DLD1 (cell line): ENCODE measurements around the gene FBLN1.

Source experiments
- in situ Hi-C: cut with HindIII; loops from 2 replicates; pipeline ENCODE4 v1.10.0; 2017; ENCODE audit warnings: low sequenced_read_pairs

Gene FBLN1

DNA sequence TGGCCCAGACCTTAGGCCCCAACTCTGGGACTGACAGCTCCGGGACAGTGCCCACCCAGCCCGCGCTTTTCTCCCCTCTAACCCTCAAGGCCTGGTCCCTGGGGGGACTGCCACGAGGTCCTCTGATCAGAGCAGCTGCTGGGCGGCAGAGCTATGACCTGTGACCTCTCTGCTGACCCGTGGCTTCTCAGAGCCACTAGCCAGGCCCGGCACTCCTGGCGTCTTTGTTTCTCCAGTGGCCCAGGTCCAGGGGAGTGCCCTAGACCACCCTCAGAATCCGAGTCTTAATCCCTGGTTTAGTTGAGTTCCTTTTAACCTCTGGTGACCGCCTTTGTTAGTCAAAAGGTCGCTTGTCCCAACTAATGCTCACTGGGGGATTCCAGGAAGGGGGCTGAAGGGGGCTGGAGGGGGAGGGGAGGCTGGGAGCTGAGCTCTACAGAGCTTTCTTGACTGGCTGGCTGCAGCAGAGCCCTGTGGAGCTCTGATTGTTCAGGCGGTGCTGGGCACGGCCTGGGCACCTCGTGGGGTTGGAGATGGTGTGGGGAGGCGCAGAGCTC is 1.2 kb downstream of the FBLN1 start:
- in situ Hi-C loops = no loop called here

DNA sequence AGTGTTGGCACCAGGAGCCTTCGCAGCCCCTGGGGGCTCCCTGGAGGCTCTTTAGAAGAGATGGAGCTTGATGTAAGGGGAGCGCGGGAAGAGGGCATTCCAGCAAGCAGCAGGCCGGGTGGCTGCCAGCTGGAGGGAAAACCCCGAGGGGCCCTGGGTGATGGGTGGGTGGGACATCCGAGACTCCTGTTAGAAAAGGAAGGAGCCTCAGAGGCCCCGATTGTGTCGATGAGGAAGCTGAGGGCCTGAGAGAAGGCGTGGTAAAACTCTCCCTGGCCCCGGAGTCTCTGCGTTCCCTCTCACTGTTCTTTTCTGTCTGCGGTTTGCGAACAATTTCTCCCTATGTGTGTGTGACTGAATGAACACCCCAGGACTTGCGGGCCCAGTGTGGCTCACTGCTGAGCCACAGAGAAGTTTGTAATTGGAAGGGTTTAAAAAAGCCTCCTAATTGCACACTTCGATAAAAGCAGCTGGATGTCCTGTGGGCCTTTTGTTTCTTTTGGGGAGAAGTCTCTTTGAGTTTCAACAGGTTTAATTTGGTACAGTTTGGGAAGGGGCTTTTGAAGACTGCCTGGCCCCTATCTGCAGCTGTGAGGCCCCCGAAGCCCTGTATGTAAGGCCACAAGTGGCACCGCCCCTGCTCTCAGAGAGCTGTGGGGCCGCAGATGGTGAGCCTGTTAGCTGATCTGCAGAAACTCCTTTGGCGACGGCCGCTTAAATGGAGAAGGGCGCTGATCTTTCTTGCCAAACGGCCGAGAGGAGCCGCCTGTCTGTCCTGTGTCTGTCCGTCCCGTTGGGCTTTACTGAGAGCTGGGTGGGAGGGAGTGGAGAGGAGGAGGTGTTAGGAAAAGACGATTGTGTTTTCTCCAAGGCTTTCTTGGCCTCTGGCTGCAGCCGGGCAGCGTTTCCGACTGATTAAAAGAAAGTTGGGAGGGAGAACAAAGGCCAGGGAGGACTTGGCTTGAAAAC is 2.0 kb downstream of the FBLN1 start:
- in situ Hi-C loops = no loop called here

DNA sequence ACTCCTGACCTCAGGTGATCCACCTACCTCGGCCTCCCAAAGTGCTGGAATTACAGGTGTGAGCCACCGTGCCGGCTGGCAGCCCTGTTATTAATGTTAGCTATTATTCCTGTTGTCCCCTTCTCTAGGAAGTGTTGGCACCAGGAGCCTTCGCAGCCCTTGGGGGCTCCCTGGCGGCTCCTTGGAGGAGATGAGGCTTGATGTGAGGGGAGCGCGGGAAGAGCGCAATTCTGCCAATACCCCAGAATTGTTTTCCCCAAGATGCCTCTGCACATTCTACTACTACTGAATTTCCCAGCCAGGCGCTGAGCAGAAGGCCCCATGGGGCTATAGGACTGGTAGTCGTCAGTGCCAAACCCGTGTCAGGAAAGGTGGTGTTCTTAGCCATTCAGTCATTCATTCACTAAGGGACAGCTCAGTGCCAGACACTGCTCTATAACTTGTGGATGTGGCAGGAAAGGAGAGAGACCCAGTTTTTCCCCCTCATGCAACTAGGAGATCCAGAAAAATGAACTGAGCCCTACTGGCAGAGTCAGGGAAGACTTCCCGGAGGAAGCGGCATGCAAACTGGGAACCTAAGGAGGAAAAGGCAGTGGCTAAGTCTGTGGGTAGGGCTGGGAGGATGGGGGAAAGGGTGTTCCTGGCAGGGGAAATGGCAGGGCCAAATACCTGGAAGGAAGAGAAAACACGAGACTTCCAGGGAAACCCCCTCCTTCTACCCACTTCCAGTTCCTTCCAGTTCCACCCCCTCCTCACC is 3.5 kb downstream of the FBLN1 start:
- in situ Hi-C loops = no loop called here

DNA sequence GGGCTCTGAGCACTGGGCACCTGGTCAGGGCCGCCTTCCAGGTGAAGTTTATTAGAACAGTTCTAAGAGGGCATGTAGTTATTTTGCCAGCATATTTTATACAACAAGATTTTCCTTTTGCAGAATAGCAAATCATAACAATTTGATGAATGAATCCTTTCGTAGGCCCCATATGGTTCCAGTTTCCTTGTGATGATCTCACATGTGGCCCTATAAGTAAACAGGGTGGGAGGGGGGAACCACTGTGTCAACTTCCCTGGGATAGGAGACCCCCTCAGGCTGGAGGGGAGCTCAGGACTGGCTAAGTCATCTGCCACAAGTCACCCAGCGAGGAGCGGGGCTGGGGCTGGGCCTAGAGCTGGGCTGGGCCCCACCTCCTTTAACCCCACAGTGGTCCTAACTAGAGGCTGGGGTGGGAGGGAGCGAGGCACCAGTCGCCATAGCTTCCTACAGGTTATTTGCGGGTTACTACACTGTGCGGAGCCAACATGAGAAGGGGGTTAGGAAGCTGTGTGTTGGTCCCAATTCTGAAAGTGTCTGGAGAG is 4.2 kb downstream of the FBLN1 start:
- in situ Hi-C loops = no loop called here

DNA sequence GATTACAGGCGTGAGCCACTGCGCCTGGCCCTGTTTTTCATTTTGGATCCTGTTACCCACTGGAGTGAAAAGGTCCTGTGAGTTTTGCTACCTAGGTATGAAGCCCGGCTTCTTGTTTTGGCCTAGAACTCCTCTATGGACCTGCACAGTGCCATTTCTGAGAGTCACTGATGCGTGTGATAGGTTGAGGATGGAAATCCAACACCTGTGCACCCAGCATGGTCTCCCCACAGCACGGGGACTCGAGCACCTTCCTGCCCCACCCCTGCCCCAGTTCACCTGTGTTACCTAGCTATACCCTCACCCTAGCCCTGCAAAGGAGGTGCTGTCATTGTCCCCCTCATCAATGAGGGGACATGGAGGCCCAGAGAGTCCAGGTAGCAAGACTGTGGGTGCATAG is 5.1 kb downstream of the FBLN1 start:
- in situ Hi-C loops = no loop called here

DNA sequence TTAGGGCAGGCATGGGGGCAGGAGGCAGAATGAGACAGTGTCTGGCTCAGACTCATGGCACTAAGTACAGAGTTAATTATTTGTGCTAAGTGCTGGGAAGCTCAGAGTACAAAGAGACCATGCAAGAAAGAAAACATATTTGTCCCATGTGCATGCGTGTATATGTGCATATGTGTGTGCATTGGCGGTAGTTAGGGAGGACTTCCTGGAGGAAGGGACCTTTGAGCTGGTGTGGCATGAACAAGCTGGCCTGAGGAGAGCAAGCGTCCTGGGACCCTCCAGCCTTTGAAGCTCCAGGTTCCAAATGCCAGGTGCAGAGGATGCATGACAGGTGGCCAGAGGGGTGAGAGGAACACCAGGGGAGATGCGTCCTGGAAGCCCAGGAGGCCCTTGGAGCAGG is 6.1 kb downstream of the FBLN1 start:
- in situ Hi-C loops = no loop called here

DNA sequence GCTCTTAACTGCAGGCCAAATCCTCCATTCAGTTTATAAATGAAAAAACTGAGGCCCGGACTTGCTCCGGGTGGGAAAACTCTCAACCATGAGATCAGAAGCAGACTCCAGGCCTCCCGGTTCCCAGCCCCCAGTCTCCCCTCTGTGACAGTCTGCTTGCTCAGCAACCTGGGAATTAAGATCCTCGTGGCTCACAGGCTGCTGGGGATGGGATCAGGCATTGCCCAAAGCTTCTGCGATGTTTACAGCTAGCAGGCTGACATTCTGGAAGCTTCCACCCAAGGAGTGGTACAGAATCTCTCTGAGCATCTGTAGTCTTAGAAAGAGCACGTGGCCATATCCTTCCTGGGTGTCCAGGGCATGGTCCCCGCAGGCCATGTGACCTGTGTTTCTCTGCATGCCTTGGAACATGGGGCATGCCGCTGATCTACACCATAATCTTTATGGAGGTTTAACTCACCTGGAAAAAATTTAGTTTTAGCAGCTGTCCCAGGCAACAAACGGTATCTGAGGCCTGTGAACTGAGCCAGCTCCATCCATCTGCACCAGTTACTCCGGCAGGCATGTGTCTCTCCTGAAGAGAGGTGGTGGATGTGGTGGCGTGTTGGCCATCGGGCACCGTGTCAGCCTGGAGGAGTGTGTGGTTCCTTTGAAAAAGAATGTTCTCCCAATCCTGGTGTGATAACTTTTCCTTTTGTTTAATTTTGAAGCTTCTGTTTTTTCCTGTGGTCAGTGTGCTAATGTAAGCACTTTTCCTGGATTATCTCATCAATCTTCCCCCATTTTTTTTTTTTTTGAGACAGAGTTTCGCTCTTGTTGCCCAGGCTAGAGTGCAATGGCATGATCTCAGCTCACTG is 7.9 kb downstream of the FBLN1 start:
- in situ Hi-C loops = no loop called here

DNA sequence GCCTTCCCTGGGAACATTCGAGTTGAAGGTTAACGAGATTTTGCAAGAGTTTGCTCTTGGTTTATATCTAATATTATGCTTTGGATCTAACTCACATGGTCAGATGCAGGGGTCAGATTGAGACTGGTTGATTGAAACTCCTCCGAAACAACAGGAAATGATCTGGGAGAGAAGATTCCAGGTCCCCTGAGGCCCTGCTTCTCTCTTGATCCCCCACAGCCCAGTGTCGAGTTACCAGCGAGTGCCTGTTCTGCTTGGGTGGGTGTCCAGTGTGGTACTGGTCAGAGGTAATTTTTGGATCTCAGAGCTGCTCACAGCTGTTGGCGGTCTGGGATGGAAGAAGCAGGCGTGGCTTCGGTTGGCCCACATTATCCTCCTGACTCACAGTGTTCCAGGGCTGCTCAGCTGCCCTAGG is 9.2 kb downstream of the FBLN1 start:
- in situ Hi-C loops = no loop called here

DNA sequence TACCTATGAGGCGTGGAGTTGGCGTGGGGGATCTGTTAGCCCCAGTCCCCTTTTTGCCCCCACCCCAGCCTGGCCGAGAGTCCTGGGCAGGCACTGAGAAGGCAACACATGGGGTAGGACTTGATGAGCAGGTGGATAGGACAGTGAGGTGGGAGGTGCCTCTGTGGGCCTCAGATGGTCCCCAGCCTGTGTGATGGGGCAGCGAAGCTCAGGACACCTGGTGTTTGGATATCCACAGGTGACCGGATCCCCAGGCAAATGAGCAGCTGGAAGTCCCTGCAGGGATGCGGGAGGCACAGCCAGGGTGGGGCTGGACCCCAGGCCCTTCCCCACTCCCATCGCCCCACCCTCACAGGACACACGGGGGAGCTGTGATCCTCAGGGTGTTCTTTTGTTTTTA is 9.7 kb downstream of the FBLN1 start:
- in situ Hi-C loops = no loop called here

DNA sequence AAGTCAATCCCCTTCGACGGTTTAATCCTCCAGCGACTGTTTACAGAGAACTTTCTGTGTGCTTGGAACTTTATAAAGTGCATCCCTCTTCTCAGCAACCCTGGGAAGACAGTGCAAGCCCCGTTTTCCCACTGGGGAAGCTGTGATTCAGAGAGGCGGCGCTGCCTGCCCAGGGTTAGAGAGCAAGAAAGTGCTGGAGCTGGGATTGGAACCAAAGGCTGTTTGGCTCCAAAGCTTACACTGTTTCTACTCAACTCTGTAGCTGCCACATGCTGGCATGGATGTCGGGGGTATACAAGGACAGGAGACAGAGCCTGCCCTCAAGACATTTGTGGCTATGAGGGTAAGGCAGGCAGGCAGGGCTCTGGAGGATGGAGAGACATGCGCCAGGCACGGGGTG is 13.0 kb downstream of the FBLN1 start:
- in situ Hi-C loops = no loop called here

DNA sequence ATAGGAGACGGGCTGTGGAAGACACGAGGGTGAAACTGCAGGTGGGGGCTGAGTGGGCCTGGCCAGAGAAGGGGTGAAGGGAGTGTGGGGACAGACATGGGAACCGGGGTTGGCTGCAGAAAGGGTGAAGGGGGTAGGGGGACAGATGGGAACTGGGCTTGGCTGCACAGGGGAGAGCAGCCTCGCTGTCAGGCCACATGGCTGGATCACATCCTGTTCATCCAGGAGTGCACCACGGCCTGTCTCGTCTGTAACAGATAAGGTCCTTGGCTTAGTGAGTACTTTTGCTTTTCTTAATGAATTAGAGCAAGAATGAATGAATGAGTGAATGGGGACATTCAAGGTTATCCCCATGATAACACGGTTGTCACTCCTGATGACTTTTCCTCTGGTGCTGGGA is 13.5 kb downstream of the FBLN1 start:
- in situ Hi-C loops = no loop called here

DNA sequence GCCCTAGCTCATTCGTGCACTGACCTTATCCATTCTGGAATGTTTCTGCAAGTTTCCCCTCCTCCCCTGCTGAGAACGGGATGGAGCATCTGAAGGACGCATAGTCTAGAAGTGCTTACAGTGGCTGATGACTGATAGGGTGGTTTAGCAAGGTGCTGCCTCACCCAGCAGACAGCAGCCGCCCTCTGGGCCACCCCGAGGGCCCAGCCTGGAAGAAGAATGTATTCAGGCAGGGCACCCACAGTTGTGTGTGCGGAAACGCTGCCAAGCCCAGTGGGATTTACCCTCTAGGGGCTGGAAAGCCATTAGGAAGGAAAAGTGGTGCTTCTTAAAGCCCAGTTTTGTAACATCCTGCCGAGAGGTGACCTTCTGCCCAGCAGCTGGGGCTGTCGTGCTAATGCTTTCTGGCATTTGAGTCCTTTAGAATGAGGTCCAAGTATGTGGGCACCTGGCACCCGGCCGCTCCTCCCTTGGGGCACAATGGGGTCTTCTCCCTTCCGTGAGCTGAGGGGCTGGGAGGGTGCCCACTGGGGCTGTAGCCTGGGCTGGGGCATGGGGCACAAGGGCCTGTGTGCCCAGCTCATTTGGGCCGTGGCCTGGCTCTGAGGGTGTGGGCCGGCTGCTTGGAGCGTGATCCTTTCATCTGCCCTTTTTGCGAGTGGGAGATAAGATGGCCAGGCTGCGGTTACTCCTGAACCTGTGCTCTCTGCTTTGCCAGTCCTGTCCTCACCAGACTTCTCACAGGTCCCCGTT is 14.4 kb downstream of the FBLN1 start:
- in situ Hi-C loops = no loop called here

DNA sequence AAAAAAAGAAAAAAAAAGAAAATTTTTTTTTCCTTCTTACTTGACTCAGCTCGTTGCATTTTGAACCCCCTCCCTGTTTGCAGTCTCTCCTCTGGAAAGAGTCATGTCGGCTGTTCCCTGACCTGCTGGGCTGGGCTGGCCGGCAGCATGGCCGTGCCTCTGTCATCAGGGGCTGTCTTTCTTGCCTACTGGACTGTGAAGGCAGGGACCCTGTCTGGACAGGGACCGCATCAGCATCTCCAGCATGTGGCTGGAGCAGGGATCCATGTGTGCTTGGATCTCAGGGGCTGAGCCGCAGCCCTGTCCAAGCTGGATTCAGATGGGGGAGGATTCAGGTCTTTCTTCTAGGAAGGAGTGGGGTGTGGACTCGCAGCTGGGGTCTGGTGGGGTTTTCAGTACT is 15.5 kb downstream of the FBLN1 start:
- in situ Hi-C loops = no loop called here

DNA sequence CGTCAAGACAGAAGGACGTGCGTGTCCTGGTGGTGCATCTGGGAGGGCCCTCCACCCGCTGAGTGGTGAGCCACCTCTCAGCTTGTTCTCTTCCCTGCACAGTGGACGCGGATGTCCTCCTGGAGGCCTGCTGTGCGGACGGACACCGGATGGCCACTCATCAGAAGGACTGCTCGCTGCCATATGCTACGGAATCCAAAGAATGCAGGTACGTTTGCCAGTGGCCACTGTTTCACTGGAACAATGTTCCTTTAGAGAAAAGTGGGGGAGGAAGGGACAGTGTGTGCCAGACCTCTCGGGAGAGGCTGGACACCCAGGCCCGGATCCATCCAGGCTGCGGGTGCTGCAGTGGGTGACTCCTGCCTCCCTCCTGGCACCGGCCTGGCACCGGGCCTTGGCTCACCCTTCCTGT is 15.9 kb downstream of the FBLN1 start:
- in situ Hi-C loops = no loop called here

DNA sequence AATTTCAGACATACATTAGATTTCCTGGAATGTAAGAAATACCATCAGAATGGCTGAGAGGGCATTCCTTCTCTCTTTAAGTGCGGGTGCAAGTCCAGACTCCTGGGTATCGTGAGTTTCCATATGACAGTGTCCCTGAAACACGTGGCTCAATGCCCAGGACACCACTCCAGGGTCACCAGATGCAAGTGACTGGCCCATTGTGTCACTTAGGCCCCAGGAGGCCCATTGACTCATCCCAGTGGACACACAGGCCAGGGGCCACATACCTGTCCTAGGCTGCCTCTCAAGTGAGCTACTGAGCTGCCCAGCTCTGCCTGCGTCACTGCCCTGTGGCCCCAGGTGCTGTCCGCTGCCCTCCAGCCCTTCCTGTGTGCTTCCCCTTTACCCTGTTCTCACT is 18.5 kb downstream of the FBLN1 start:
- in situ Hi-C loops = no loop called here

DNA sequence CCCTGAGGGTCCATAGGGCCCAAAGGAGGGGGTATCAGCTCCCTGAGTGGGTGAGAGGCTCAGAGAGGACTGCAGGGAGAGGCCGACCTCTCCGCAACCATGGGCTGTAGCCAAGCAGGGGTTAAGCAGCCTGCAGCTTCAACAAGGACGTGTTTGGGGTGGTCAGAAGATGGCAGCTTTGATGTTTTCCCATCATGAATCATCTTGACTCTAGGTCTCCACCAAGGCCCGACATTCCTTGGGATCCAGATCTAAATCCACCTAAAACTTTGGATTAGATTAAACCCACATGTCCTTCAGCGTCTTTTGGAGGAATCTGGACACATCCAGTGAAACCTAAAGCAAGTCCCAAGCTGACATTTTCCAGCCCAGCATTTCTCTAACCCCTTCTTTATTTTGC is 19.8 kb downstream of the FBLN1 start:
- in situ Hi-C loops = no loop called here

DNA sequence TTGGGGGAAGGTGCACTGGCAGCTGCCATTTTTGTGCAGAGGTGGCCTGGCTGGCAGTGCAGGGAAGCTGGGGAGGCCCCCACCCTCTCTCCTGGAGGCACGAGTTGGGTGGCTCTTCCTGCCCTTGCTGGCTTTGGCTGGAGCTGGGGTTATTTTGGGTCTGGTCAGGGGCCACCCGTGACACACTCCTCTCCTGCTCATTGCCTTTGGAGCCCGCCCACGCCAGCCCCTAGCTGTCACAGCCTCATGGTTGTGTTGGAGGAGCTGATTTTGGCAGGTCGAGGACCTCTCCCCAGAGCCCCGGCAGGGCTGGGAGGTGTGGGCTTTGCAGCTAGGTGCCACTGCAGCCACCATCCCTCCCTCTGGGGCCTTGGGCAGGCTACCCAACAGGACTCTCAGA is 21.5 kb downstream of the FBLN1 start:
- in situ Hi-C loops = no loop called here

DNA sequence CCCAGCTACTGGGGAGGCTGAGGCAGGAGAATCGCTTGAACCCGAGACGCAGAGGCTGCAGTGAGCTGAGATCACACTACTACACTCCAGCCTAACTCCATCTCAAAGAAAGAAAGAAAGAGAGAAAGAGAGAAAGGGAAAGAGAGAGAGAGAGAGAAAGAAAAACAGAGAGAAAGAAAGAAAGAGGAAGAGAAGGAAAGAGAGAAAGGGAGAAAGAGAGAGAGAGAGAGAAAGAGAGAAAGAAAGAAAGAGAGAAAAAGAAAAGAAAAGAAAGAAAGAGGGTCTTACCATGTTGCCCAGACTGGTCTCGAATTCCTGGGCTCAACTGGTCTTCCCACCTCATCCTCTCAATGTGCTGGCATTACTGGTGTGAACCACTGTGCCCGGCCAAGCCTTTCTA is 22.3 kb downstream of the FBLN1 start:
- in situ Hi-C loops = no loop called here

DNA sequence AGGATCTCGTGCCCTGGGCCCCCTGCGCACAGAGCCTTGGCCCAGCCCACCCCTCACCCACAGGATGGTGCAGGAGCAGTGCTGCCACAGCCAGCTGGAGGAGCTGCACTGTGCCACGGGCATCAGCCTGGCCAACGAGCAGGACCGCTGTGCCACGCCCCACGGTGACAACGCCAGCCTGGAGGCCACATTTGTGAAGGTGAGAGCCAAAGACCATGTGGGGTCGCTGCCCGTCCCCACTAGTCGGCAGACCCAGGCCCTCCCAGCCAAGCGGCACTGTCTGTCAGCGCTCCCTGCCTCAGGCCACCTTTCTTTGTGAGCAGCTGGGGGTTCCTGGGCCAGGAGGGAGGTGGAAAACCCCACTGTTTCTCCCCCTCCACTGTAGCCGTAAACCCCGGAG is 22.8 kb downstream of the FBLN1 start:
- in situ Hi-C loops = no loop called here

DNA sequence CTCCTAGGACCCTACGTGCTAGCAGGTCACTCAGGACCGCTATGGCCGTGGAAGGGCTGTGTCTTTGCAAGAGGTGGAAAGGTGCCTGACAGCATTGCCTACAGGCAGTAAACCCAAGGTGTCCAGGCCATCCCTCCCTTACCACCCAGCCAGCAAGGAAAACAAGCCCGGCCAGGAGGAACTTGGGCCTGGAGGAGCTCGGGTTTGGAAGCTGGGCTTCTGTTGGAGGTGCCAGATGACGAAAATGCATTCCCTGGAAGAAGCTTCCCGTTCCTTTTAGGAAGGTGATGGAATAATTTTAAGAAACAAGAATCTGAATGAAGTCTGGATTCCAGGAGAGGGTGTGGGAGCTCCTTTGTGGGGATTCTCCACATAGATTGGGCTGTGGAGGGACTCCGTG is 23.6 kb downstream of the FBLN1 start:
- in situ Hi-C loops = no loop called here
